ENCODE data around the gene PRMT7. TPM values are rescaled to one million over a fixed set of nuclear protein-coding genes. Genes with fewer than 3 reads are reported as not detected.

PRMT7 gene
- polyA plus RNA-seq, 1 donor from 2014 or later: 203 TPM

DNA sequence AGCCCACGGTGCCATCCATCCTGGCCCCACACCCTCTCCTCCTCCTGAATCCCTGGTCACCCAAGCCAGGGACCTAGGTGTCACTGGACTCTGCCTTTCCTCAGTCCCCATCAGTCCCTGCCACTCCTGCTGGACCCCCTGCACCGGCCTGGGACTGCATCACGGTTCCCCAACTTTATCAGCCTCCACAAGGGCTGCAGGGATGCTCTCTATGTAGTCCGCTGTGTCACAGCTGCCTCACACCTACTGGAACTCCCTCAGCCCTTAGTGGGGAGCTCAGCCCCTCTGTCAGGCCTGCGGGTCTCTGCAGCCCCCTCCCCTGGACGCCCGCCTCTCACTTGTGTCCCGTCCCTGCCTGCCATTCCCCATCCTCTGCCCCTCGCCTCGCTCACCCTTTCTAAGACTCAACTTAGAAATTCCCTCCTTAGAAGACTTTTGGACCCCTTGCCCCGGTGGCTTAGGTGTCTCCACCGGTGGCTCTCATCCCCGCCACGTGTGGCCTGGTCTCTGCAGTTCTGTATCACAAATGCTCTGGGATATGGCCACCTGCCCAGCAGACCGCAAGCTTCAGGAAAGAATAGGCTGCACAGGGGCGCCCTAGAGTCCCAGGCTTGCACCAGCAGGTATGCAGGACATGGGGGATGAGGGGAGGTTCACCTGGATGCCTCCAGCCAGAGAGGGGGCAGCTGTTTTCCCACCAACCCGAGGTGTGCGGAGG is 62.9 kb downstream of the PRMT7 start:
- H3K79me2 ChIP-seq (replicated peaks; ENCODE audit: insufficient read depth, low read length): no peaks in the 10 kb centered on the region
- no peaks in the 10 kb centered on the region for H3K9me2 ChIP-seq (ENCODE audit: insufficient read depth, low read length)
- H3F3A ChIP-seq (ENCODE audit: insufficient read depth, low read length, poor library complexity, severe bottlenecking): no peaks in the 10 kb centered on the region
- no peaks in the 10 kb centered on the region for H4K20me1 ChIP-seq (ENCODE audit: insufficient read depth)
- TF ChIP-seq TAF1 (IDR thresholded peaks at IDR 0.05; ENCODE audit: low read depth) (no peak), SMC3 (conservative IDR thresholded peaks at IDR 0.05; ENCODE audit: poor library complexity) (no peak)
- TF ChIP-seq, protein P1, sequence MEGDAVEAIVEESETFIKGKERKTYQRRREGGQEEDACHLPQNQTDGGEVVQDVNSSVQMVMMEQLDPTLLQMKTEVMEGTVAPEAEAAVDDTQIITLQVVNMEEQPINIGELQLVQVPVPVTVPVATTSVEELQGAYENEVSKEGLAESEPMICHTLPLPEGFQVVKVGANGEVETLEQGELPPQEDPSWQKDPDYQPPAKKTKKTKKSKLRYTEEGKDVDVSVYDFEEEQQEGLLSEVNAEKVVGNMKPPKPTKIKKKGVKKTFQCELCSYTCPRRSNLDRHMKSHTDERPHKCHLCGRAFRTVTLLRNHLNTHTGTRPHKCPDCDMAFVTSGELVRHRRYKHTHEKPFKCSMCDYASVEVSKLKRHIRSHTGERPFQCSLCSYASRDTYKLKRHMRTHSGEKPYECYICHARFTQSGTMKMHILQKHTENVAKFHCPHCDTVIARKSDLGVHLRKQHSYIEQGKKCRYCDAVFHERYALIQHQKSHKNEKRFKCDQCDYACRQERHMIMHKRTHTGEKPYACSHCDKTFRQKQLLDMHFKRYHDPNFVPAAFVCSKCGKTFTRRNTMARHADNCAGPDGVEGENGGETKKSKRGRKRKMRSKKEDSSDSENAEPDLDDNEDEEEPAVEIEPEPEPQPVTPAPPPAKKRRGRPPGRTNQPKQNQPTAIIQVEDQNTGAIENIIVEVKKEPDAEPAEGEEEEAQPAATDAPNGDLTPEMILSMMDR (IDR thresholded peaks at IDR 0.05; ENCODE audit: poor library complexity, severe bottlenecking): no peak
- TF ChIP-seq, protein P2, sequence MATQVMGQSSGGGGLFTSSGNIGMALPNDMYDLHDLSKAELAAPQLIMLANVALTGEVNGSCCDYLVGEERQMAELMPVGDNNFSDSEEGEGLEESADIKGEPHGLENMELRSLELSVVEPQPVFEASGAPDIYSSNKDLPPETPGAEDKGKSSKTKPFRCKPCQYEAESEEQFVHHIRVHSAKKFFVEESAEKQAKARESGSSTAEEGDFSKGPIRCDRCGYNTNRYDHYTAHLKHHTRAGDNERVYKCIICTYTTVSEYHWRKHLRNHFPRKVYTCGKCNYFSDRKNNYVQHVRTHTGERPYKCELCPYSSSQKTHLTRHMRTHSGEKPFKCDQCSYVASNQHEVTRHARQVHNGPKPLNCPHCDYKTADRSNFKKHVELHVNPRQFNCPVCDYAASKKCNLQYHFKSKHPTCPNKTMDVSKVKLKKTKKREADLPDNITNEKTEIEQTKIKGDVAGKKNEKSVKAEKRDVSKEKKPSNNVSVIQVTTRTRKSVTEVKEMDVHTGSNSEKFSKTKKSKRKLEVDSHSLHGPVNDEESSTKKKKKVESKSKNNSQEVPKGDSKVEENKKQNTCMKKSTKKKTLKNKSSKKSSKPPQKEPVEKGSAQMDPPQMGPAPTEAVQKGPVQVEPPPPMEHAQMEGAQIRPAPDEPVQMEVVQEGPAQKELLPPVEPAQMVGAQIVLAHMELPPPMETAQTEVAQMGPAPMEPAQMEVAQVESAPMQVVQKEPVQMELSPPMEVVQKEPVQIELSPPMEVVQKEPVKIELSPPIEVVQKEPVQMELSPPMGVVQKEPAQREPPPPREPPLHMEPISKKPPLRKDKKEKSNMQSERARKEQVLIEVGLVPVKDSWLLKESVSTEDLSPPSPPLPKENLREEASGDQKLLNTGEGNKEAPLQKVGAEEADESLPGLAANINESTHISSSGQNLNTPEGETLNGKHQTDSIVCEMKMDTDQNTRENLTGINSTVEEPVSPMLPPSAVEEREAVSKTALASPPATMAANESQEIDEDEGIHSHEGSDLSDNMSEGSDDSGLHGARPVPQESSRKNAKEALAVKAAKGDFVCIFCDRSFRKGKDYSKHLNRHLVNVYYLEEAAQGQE (IDR thresholded peaks at IDR 0.05; ENCODE audit: borderline replicate concordance): no peak
- H3K4me2 ChIP-seq (ENCODE audit: low read length): no peak overlapping the region
- H3K36me3 ChIP-seq (ENCODE audit: insufficient read depth, low read length): no peaks in the 10 kb centered on the region
- no peaks in the 10 kb centered on the region for H3K9me3 ChIP-seq (ENCODE audit: low read length)
- no peak overlapping the region for H3K27ac ChIP-seq (ENCODE audit: low read length)
- H3K4me3 ChIP-seq (ENCODE audit: low read length): no peak overlapping the region
- no peak overlapping the region for H3K9ac ChIP-seq (ENCODE audit: low read length)
- H3K27me3 ChIP-seq (ENCODE audit: insufficient read depth, low read depth, low read length): no peaks in the 10 kb centered on the region
- no peak overlapping the region for H2AFZ ChIP-seq (ENCODE audit: low read depth, low read length)

DNA sequence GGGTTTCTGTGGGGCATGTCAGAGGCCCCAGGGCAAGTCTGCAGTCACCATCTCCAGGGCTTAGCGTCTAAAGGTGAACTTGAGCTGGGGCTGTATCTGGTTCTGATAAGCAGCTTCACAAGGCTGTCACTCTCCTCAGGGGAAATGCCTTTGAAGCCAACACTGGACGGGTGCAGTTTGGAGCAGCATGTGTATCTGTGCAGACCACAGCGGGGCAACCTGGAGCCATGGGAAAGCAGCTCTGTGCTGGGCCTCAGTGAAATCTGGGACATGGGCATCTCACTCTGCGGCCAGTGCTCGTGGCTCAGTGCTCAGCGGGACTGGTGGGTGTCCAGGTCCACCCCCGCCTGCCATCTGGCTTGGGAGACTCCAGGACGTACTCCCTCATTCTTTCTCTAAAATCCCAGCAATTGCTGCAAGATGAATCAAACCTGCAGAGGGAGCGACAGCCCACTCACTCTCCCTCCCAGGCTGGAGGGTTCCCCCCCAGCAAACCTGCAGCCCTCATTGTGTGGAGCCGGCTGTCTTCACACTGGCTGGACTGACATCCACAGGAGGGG is 63.5 kb downstream of the PRMT7 start:
- no peaks in the 10 kb centered on the region for H4K20me1 ChIP-seq (ENCODE audit: insufficient read depth)
- H3K4me2 ChIP-seq (ENCODE audit: low read length): no peak overlapping the region
- H2AFZ ChIP-seq (ENCODE audit: low read depth, low read length): no peak overlapping the region
- no peaks in the 10 kb centered on the region for H3K9me3 ChIP-seq (ENCODE audit: low read length)
- H3K9ac ChIP-seq (ENCODE audit: low read length): no peak overlapping the region
- no peaks in the 10 kb centered on the region for H3K9me2 ChIP-seq (ENCODE audit: insufficient read depth, low read length)
- H3K36me3 ChIP-seq (ENCODE audit: insufficient read depth, low read length): no peaks in the 10 kb centered on the region
- H3K27me3 ChIP-seq (ENCODE audit: insufficient read depth, low read depth, low read length): no peaks in the 10 kb centered on the region
- no peaks in the 10 kb centered on the region for H3F3A ChIP-seq (ENCODE audit: insufficient read depth, low read length, poor library complexity, severe bottlenecking)
- no peaks in the 10 kb centered on the region for H3K79me2 ChIP-seq (replicated peaks; ENCODE audit: insufficient read depth, low read length)
- no peak overlapping the region for H3K27ac ChIP-seq (ENCODE audit: low read length)
- no peak overlapping the region for H3K4me3 ChIP-seq (ENCODE audit: low read length)
- no peak for TF ChIP-seq EP300 (conservative IDR thresholded peaks at IDR 0.05; ENCODE audit: poor library complexity, severe bottlenecking)
- TF ChIP-seq, protein P2 (IDR thresholded peaks at IDR 0.05; ENCODE audit: borderline replicate concordance): no peak
- no peak for TF ChIP-seq POLR2AphosphoS5 (IDR thresholded peaks at IDR 0.05)
- no peak for TF ChIP-seq TAF1 (IDR thresholded peaks at IDR 0.05; ENCODE audit: low read depth)
- no peak for TF ChIP-seq EZH2 (IDR thresholded peaks at IDR 0.05; ENCODE audit: borderline replicate concordance, insufficient read depth, low read length, poor library complexity, severe bottlenecking)
- TF ChIP-seq RAD21 (conservative IDR thresholded peaks at IDR 0.05): no peak
- no peak for TF ChIP-seq MXI1 (conservative IDR thresholded peaks at IDR 0.05; ENCODE audit: poor library complexity, severe bottlenecking)
- TF ChIP-seq, protein P1 (IDR thresholded peaks at IDR 0.05; ENCODE audit: poor library complexity, severe bottlenecking): no peak
- no peak for TF ChIP-seq SMC3 (conservative IDR thresholded peaks at IDR 0.05; ENCODE audit: poor library complexity)
